Astrocyte of the spinal cord (primary cell): ENCODE data around the gene SLAMF8.

Experiments
- DNase-seq: peaks from one replicate; pipeline ENCODE4 v3.0.0; 2011; ENCODE audit warnings: low read depth, low spot score
- H3K4me3 ChIP-seq: 2 replicates; pipeline ENCODE4 v1.5.1; 2011; ENCODE audit warnings: low read depth, mild to moderate bottlenecking, low read length, moderate library complexity
- CTCF ChIP-seq: IDR thresholded peaks from 2 replicates; pipeline ENCODE4 v1.5.1; 2012; ENCODE audit warnings: low read depth, mild to moderate bottlenecking, low read length, inconsistent platforms
- in situ Hi-C: cut with HindIII; loops from 2 replicates; pipeline ENCODE4 v1.10.0; 2017; ENCODE audit warnings: low sequenced_read_pairs

The SLAMF8 gene

GRCh38 chr1:159857889-159858288, 31.2 kb downstream of the SLAMF8 start:
- no peak for TF ChIP-seq CTCF
- no peak for DNase-seq
- no peak overlapping the region for H3K4me3 ChIP-seq
- in situ Hi-C loops = no loop called here

- no peak for TF ChIP-seq CTCF
- no peak for DNase-seq
- H3K4me3 ChIP-seq = no peak overlapping the region
- in situ Hi-C loops = no loop called here
Measured at GRCh38 chr1:159859767-159860322, 33.2 kb downstream of the SLAMF8 start.

- no peak for DNase-seq
- in situ Hi-C loops = no loop called here
- TF ChIP-seq CTCF = no peak
- H3K4me3 ChIP-seq = no peak overlapping the region
Measured at GRCh38 chr1:159860456-159860855, 33.8 kb downstream of the SLAMF8 start.

- TF ChIP-seq CTCF = no peak
Measured at GRCh38 chr1:159861218-159861617, 34.5 kb downstream of the SLAMF8 start.

GRCh38 chr1:159862031-159862430, 35.4 kb downstream of the SLAMF8 start:
- no peak for DNase-seq
- in situ Hi-C loops = no loop called here
- no peak overlapping the region for H3K4me3 ChIP-seq
- no peak for TF ChIP-seq CTCF

More at GRCh38 chr1:159861218-159861617, 34.5 kb downstream of the SLAMF8 start:
- H3K4me3 ChIP-seq = no peak overlapping the region
- DNase-seq = no peak
- in situ Hi-C loops = no loop called here

GRCh38 chr1:159862557-159862956, 35.9 kb downstream of the SLAMF8 start, which contains the start of gene VSIG8:
Gene VSIG8 (minus strand): TSS chr1:159862657. CDS start chr1:159862521, 136 bp downstream.
- no peak for DNase-seq
- H3K4me3 ChIP-seq = no peak within 1 kb of the TSS
- TF ChIP-seq CTCF = no peak
- in situ Hi-C loops = no loop called here
